IPS-NIHi11 (cell line): ENCODE data around the gene ADAMTS17.
"Not testable (repeated sequence)": the region's sequence is repeated elsewhere in the genome, so short reads cannot be mapped to it uniquely, and the experiment has no call there.

Source experiments
- DNase-seq: peaks from one replicate; pipeline ENCODE4 v3.0.0; 2012; ENCODE audit warnings: mixed read lengths, low spot score

Gene ADAMTS17

GRCh38 chr15:100108846-100109245 lies 232.9 kb downstream of the ADAMTS17 start:
- no peak for DNase-seq

GRCh38 chr15:100108346-100108745 lies 233.4 kb downstream of the ADAMTS17 start:
- no peak for DNase-seq

GRCh38 chr15:100107606-100108225 lies 234.1 kb downstream of the ADAMTS17 start:
- DNase-seq: no peak

- DNase-seq: no peak
These were observed 234.6 kb downstream of the ADAMTS17 start for GRCh38 chr15:100107151-100107550.

GRCh38 chr15:100106732-100107131 lies 235.0 kb downstream of the ADAMTS17 start:
- DNase-seq: no peak

GRCh38 chr15:100105101-100105500 lies 236.7 kb downstream of the ADAMTS17 start:
- no peak for DNase-seq

GRCh38 chr15:100104245-100104644 lies 237.5 kb downstream of the ADAMTS17 start:
- no peak for DNase-seq

- DNase-seq: no peak
These were observed 237.9 kb downstream of the ADAMTS17 start for GRCh38 chr15:100103828-100104227.

- DNase-seq: no peak
These were observed 240.2 kb downstream of the ADAMTS17 start for GRCh38 chr15:100101426-100102089.

GRCh38 chr15:100100926-100101325 lies 240.8 kb downstream of the ADAMTS17 start:
- no peak for DNase-seq

GRCh38 chr15:100099976-100100375 lies 241.8 kb downstream of the ADAMTS17 start:
- no peak for DNase-seq

- no peak for DNase-seq
These were observed 243.1 kb downstream of the ADAMTS17 start for GRCh38 chr15:100098705-100099104.

- no peak for DNase-seq
These were observed 244.2 kb downstream of the ADAMTS17 start for GRCh38 chr15:100097342-100098127.

GRCh38 chr15:100096700-100097099 lies 245.1 kb downstream of the ADAMTS17 start:
- DNase-seq: no peak

- no peak for DNase-seq
These were observed 245.6 kb downstream of the ADAMTS17 start for GRCh38 chr15:100096248-100096600.

- no peak for DNase-seq
These were observed 246.1 kb downstream of the ADAMTS17 start for GRCh38 chr15:100095541-100096247.

- DNase-seq: no peak
These were observed 247.7 kb downstream of the ADAMTS17 start for GRCh38 chr15:100094127-100094510.

- DNase-seq: no peak
These were observed 248.3 kb downstream of the ADAMTS17 start for GRCh38 chr15:100093211-100094126.

- no peak for DNase-seq
These were observed 249.7 kb downstream of the ADAMTS17 start for GRCh38 chr15:100092034-100092433.

GRCh38 chr15:100090411-100090810 lies 251.4 kb downstream of the ADAMTS17 start:
- peak; percentile 46 for DNase-seq

- DNase-seq: not testable (repeated sequence)
These were observed 257.5 kb downstream of the ADAMTS17 start for GRCh38 chr15:100084042-100084821.
